Mesothelial cell of epicardium (in vitro differentiated cells): ENCODE measurements around the gene DNAH6. TPM values are rescaled to one million over a fixed set of nuclear protein-coding genes. Genes with fewer than 3 reads are reported as not detected.

ENCODE experiments used
- DNase-seq, 2 experiments: peaks; one replicate each; pipeline ENCODE4 v3.0.0; 2021; ENCODE audit warnings: low spot score in 2 of 2; ENCODE audit not compliant: unreplicated experiment in 2 of 2
- H3K27ac Mint-ChIP-seq: 2 replicates; pipeline ENCODE4 v1.8.0; 2021; ENCODE audit warnings: mixed read lengths
- H3K27me3 Mint-ChIP-seq: 2 replicates; pipeline ENCODE4 v1.8.0; 2021; ENCODE audit warnings: low read depth, mixed read lengths
- H3K36me3 Mint-ChIP-seq: 2 replicates; pipeline ENCODE4 v1.8.0; 2021; ENCODE audit warnings: mixed read lengths
- H3K4me1 Mint-ChIP-seq: 2 replicates; pipeline ENCODE4 v1.8.0; 2021; ENCODE audit warnings: mixed read lengths
- H3K4me3 Mint-ChIP-seq: 2 replicates; pipeline ENCODE4 v1.8.0; 2021; ENCODE audit warnings: mild to moderate bottlenecking, moderate library complexity, mixed read lengths
- H3K9me3 Mint-ChIP-seq: 2 replicates; pipeline ENCODE4 v1.8.0; 2021; ENCODE audit warnings: mixed read lengths
- CTCF ChIP-seq: fragments of 200-600 bp; sonication (generic); IDR thresholded peaks from one replicate; pipeline ENCODE4 v1.5.0; 2021; ENCODE audit warnings: antibody characterized with exemption; ENCODE audit not compliant: unreplicated experiment
- total RNA-seq: library from RNA; stranded (reverse); gene quantifications from 3 replicates; pipeline ENCODE4 v1.2.1, GENCODE V29; 2021

DNAH6 gene
- total RNA-seq, 1 donor from 2014 or later, result 0.54 TPM

GRCh38 chr2:84800194-84800805 lies 284.0 kb downstream of the DNAH6 start:
- H3K4me3 Mint-ChIP-seq, result no peak overlapping the region
- peaks cover 21% of the 10 kb centered on the region for H3K9me3 Mint-ChIP-seq
- no peak for TF ChIP-seq CTCF
- no peaks in the 10 kb centered on the region for H3K36me3 Mint-ChIP-seq
- H3K27me3 Mint-ChIP-seq, result peaks cover 2% of the 10 kb centered on the region
- H3K4me1 Mint-ChIP-seq, result no peaks in the 10 kb centered on the region
- DNase-seq, result no peak
- no peak overlapping the region for H3K27ac Mint-ChIP-seq

- peaks cover 2% of the 10 kb centered on the region for H3K27me3 Mint-ChIP-seq
- no peak overlapping the region for H3K27ac Mint-ChIP-seq
- no peaks in the 10 kb centered on the region for H3K36me3 Mint-ChIP-seq
- no peaks in the 10 kb centered on the region for H3K4me1 Mint-ChIP-seq
- no peak for TF ChIP-seq CTCF
- DNase-seq, result no peak
- H3K4me3 Mint-ChIP-seq, result no peak overlapping the region
- peaks cover 21% of the 10 kb centered on the region for H3K9me3 Mint-ChIP-seq
These were observed 285.5 kb downstream of the DNAH6 start for GRCh38 chr2:84801811-84802210.

GRCh38 chr2:84805250-84805958 lies 289.1 kb downstream of the DNAH6 start:
- no peaks in the 10 kb centered on the region for H3K4me1 Mint-ChIP-seq
- no peaks in the 10 kb centered on the region for H3K36me3 Mint-ChIP-seq
- peaks cover 18% of the 10 kb centered on the region for H3K9me3 Mint-ChIP-seq
- TF ChIP-seq CTCF, result no peak
- DNase-seq, result no peak
- H3K4me3 Mint-ChIP-seq, result no peak overlapping the region
- H3K27me3 Mint-ChIP-seq, result peaks cover 5% of the 10 kb centered on the region
- H3K27ac Mint-ChIP-seq, result no peak overlapping the region

GRCh38 chr2:84807063-84807485 lies 290.8 kb downstream of the DNAH6 start:
- TF ChIP-seq CTCF, result no peak
- Mint-ChIP-seq H3K27ac (no peak overlapping the region), H3K36me3 (no peaks in the 10 kb centered on the region), H3K9me3 (peaks cover 10% of the 10 kb centered on the region), H3K27me3 (peaks cover 5% of the 10 kb centered on the region), H3K4me1 (no peaks in the 10 kb centered on the region), H3K4me3 (no peak overlapping the region)
- DNase-seq, result no peak

GRCh38 chr2:84808279-84808678 lies 292.0 kb downstream of the DNAH6 start:
- H3K9me3 Mint-ChIP-seq, result no peaks in the 10 kb centered on the region
- H3K4me1 Mint-ChIP-seq, result no peaks in the 10 kb centered on the region
- H3K4me3 Mint-ChIP-seq, result no peak overlapping the region
- no peak overlapping the region for H3K27ac Mint-ChIP-seq
- DNase-seq, result no peak
- H3K27me3 Mint-ChIP-seq, result peaks cover 8% of the 10 kb centered on the region
- no peaks in the 10 kb centered on the region for H3K36me3 Mint-ChIP-seq
- no peak for TF ChIP-seq CTCF
